Measurements from ENCODE around the gene HIVEP3. TPM values are rescaled to one million over a fixed set of nuclear protein-coding genes. Genes with fewer than 3 reads are reported as not detected.

The HIVEP3 gene
- total RNA-seq, 4 donors from 2014 or later: 4.2 to 6.5 (median 4.7) TPM

GRCh38 chr1:41728403-41729202 is 190.1 kb downstream of the HIVEP3 start:
- DNase-seq (ENCODE audit: low spot score in 2 of 2): no peak
- peaks cover 0 to 48% (median 16%) of the 10 kb centered on the region in 4 donors for H3K4me1 ChIP-seq
- H3K9me3 ChIP-seq: no peaks in the 10 kb centered on the region
- no peak overlapping the region for H3K27ac ChIP-seq
- no peaks in the 10 kb centered on the region for H3K36me3 ChIP-seq
- TF ChIP-seq EP300 (IDR thresholded peaks at IDR 0.05): no peak
- TF ChIP-seq, protein P1, sequence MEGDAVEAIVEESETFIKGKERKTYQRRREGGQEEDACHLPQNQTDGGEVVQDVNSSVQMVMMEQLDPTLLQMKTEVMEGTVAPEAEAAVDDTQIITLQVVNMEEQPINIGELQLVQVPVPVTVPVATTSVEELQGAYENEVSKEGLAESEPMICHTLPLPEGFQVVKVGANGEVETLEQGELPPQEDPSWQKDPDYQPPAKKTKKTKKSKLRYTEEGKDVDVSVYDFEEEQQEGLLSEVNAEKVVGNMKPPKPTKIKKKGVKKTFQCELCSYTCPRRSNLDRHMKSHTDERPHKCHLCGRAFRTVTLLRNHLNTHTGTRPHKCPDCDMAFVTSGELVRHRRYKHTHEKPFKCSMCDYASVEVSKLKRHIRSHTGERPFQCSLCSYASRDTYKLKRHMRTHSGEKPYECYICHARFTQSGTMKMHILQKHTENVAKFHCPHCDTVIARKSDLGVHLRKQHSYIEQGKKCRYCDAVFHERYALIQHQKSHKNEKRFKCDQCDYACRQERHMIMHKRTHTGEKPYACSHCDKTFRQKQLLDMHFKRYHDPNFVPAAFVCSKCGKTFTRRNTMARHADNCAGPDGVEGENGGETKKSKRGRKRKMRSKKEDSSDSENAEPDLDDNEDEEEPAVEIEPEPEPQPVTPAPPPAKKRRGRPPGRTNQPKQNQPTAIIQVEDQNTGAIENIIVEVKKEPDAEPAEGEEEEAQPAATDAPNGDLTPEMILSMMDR (IDR thresholded peaks at IDR 0.05): no peak
- TF ChIP-seq POLR2A (IDR thresholded peaks at IDR 0.05): no peak
- H3K4me3 ChIP-seq: no peak overlapping the region
- H3K27me3 ChIP-seq: no peaks in the 10 kb centered on the region
- 65 to 75% methylated on average over 10 to 12 of the region's 12 CpGs for WGBS, 2 donors

- DNase-seq (ENCODE audit: low spot score in 2 of 2): no peak
- WGBS, 2 donors: 92 to 98% methylated on average over 4 of the region's 4 CpGs
- no peak for TF ChIP-seq EP300 (IDR thresholded peaks at IDR 0.05)
- Histone ChIP-seq H3K9me3 (no peaks in the 10 kb centered on the region), H3K36me3 (no peaks in the 10 kb centered on the region), H3K4me1 (peaks cover 0 to 48% (median 16%) of the 10 kb centered on the region in 4 donors), H3K27me3 (no peaks in the 10 kb centered on the region), H3K27ac (no peak overlapping the region), H3K4me3 (no peak overlapping the region)
Measured at GRCh38 chr1:41727749-41728115, 191.0 kb downstream of the HIVEP3 start.

DNA sequence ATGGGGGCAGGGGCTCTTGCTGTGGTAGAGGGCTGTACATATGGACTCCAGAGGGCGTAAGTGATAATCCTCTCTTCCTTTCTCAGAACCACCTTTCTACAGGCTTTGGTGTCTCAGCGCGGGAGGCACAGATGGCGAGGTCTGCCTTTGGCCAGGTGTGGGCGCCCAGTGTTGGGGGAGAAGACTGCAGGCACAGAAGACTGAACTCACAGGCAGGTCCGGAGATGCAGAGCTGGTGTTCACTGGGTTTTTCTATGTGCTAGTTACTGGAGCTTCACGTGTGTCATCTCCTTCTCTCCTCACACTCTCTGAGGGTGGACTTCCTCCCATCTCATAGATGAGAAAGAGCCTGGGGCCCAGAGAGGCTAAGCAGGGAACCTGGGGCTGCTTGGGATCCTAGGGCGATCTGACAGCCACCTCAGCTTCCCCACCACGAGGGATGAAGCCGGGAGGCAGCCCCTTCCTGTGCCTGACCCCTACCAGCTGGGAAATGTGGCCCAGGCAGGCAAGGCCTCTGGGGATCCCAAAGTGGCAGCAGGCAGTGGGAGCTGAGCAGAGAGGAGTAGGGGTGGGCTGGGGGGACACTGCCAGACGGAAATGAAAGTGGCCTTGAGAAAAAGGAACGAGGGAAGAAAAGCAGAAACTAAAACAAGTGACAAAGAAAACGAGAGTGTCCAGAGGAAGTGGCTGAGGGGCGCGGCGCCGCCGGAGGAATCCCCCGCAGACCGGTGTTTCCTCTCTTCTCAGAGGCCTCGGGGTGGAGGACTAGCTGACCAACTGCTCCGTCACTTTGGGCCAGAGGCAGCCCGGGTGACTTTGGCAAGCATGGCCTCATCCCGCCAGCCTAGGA is 191.6 kb downstream of the HIVEP3 start:
- Histone ChIP-seq H3K4me1 (peaks cover 0 to 48% (median 16%) of the 10 kb centered on the region in 4 donors), H3K27me3 (no peaks in the 10 kb centered on the region), H3K36me3 (no peaks in the 10 kb centered on the region), H3K27ac (no peak overlapping the region), H3K4me3 (no peak overlapping the region), H3K9me3 (no peaks in the 10 kb centered on the region)
- 45 to 59% methylated on average over 22 to 24 of the region's 24 CpGs for WGBS, 2 donors
- DNase-seq (ENCODE audit: low spot score in 2 of 2): peak; percentile 27 to 28
- TF ChIP-seq EP300 (IDR thresholded peaks at IDR 0.05) (peak in 1 of 2 donors; percentile 68), POLR2A (IDR thresholded peaks at IDR 0.05) (no peak)

DNA sequence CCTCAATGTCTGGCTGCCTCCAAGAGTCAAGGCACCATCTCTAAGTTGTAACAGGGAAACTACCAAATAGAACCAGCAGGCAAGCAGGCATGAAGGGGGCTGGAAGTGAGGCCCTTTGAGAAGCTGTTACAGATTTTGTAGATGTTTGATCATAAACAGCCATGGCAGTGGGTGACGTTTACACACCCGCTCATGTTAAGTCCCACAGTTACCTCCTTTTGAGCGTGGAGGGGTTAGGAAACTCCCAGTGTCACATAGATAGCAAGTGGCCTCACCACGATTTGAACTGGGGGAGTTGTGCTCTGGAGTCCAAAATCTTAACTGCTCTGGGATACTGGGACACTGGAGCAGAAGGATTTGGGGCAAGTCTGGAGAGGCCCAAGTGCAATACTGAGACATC is 192.4 kb downstream of the HIVEP3 start:
- Histone ChIP-seq H3K4me1 (peaks cover 0 to 48% (median 16%) of the 10 kb centered on the region in 4 donors), H3K27me3 (no peaks in the 10 kb centered on the region), H3K9me3 (no peaks in the 10 kb centered on the region), H3K27ac (no peak overlapping the region), H3K36me3 (no peaks in the 10 kb centered on the region), H3K4me3 (no peak overlapping the region)
- DNase-seq (ENCODE audit: low spot score in 2 of 2): no peak
- 81 to 98% methylated on average over 4 of the region's 4 CpGs for WGBS, 2 donors
- TF ChIP-seq, protein P1 (IDR thresholded peaks at IDR 0.05): no peak
- no peak for TF ChIP-seq EP300 (IDR thresholded peaks at IDR 0.05)
- TF ChIP-seq POLR2A (IDR thresholded peaks at IDR 0.05): no peak

GRCh38 chr1:41724926-41725325 is 193.8 kb downstream of the HIVEP3 start:
- WGBS, 2 donors: 98 to 100% methylated on average over 3 of the region's 3 CpGs
- no peak for DNase-seq (ENCODE audit: low spot score in 2 of 2)

More at GRCh38 chr1:41724926-41725325, 193.8 kb downstream of the HIVEP3 start:
- Histone ChIP-seq H3K4me3 (no peak overlapping the region), H3K27me3 (no peaks in the 10 kb centered on the region), H3K9me3 (no peaks in the 10 kb centered on the region), H3K27ac (no peak overlapping the region), H3K36me3 (no peaks in the 10 kb centered on the region), H3K4me1 (peaks cover 0 to 47% (median 15%) of the 10 kb centered on the region in 4 donors)
- TF ChIP-seq, protein P1 (IDR thresholded peaks at IDR 0.05): no peak
- TF ChIP-seq POLR2A (IDR thresholded peaks at IDR 0.05) (no peak), EP300 (IDR thresholded peaks at IDR 0.05) (no peak)

All from tibial nerve (tissue), 4 donors.